ENCODE results near the gene TMEM117. TPM values are rescaled to one million over a fixed set of nuclear protein-coding genes. Genes with fewer than 3 reads are reported as not detected.
A peak's percentile ranks its signal among the peaks of the same experiment; 100 is the strongest.
"Not testable (repeated sequence)": the region's sequence is repeated elsewhere in the genome, so short reads cannot be mapped to it uniquely, and the experiment has no call there.

TMEM117 gene
- total and polyA plus RNA-seq, 4 donors = 1.6 to 10.6 (median 5.1) TPM

- DNase-seq = no peak
- Histone ChIP-seq H3K9me3 (ENCODE audit: control insufficient read depth, low read length) (no peaks in the 10 kb centered on the region), H3K36me3 (ENCODE audit: control insufficient read depth in 1 of 2, insufficient read depth in 2 of 2, low read length in 1 of 2) (no peaks in the 10 kb centered on the region), H3K27me3 (ENCODE audit: control insufficient read depth in 1 of 2, insufficient read depth in 2 of 2, low read length in 1 of 2) (no peaks in the 10 kb centered on the region), H3K27ac (ENCODE audit: low read depth in 1 of 2, low read length in 2 of 2) (no peak overlapping the region), H3K4me3 (ENCODE audit: low read length in 2 of 2) (no peak overlapping the region), H3K4me1 (ENCODE audit: control insufficient read depth in 1 of 2, insufficient read depth in 2 of 2, low read length in 2 of 2) (no peaks in the 10 kb centered on the region)
- ATAC-seq (ENCODE audit: low FRiP score) = no peak
- 85% methylated on average over 4 of the region's 4 CpGs for WGBS, 2 donors
- intact Hi-C loops (cut with DNase I) = no loop called here
Observed at GRCh38 chr12:43832463-43833168, 3.3 kb upstream of the TMEM117 start.

DNA sequence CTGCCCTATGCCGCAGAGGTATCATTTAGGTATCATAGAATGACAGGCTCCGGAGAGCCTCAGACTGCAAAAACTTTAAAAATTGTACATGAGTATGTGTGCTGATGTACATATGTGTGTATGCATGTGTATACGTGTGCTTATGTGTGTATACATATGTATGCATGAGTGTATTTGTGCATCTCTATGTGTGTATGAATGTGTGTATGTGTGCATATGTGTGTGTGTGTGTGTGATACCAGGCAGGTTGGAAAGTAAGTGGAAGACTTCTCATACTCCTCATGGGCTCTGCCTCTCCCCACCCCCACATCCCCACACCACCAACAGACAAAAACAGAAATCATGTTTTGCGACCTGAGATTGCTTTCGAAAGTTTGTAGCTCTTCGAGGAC is 621 bp upstream of the TMEM117 start:
- Histone ChIP-seq H3K27ac (ENCODE audit: low read depth in 1 of 2, low read length in 2 of 2) (peak overlapping the region in 1 of 2 donors; percentile 97), H3K4me1 (ENCODE audit: control insufficient read depth in 1 of 2, insufficient read depth in 2 of 2, low read length in 2 of 2) (no peaks in the 10 kb centered on the region), H3K9me3 (ENCODE audit: control insufficient read depth, low read length) (no peaks in the 10 kb centered on the region), H3K4me3 (ENCODE audit: low read length in 2 of 2) (peak overlapping the region; percentile 81 to 86), H3K27me3 (ENCODE audit: control insufficient read depth in 1 of 2, insufficient read depth in 2 of 2, low read length in 1 of 2) (no peaks in the 10 kb centered on the region), H3K36me3 (ENCODE audit: control insufficient read depth in 1 of 2, insufficient read depth in 2 of 2, low read length in 1 of 2) (no peaks in the 10 kb centered on the region)
- DNase-seq (no peak), ATAC-seq (ENCODE audit: low FRiP score) (peak; percentile 4)
- 36 to 38% methylated on average over 6 of the region's 6 CpGs for WGBS, 2 donors
- intact Hi-C loops (cut with DNase I) = no loop called here

DNA sequence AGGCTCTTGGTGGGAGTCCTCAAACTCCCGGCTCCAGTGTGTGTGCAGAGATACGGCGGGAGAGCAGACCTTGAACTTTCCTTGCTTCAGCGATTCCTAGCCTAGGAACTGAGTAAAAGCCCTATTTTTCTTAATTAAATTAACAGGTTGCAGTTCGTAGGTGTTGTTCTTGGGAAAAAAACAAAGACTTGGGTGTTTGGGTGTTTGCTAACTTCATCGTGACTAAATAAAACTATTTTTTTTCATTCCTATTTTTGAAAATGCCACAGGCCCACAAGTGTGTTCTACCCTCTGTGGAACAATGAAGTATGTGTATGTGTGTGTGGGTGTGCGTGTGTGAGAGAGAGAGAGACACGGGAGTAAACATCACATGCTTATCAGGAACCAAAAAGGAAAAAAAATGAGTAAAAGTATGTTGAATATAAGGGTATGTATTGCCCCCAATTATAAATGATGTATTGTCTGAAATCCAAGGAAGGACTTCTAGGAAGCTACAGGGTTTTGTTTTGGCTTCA is 651 bp downstream of the TMEM117 start:
- peaks cover 0 to 2% of the 10 kb centered on the region in 2 donors for H3K4me1 ChIP-seq (ENCODE audit: control insufficient read depth in 1 of 2, insufficient read depth in 2 of 2, low read length in 2 of 2)
- intact Hi-C loops (cut with DNase I) = loop anchor here in 1 of 2 donors (1.0 kb wide), 1 partner anchor 30 kb away; the partner anchor contains the start of gene TWF1
- 0 to 1% methylated on average over 8 of the region's 8 CpGs for WGBS, 2 donors
- peak overlapping the region; percentile 89 to 97 for H3K27ac ChIP-seq (ENCODE audit: low read depth in 1 of 2, low read length in 2 of 2)
- DNase-seq (no peak), ATAC-seq (ENCODE audit: low FRiP score) (peak; percentile 67)
- no peaks in the 10 kb centered on the region for H3K36me3 ChIP-seq (ENCODE audit: control insufficient read depth in 1 of 2, insufficient read depth in 2 of 2, low read length in 1 of 2)
- H3K27me3 ChIP-seq (ENCODE audit: control insufficient read depth in 1 of 2, insufficient read depth in 2 of 2, low read length in 1 of 2) = no peaks in the 10 kb centered on the region
- H3K9me3 ChIP-seq (ENCODE audit: control insufficient read depth, low read length) = no peaks in the 10 kb centered on the region
- peak overlapping the region; percentile 81 to 86 for H3K4me3 ChIP-seq (ENCODE audit: low read length in 2 of 2)

GRCh38 chr12:43840338-43840737 is 4.5 kb downstream of the TMEM117 start:
- ATAC-seq (ENCODE audit: low FRiP score) (no peak), DNase-seq (no peak)
- no peak overlapping the region for H3K4me3 ChIP-seq (ENCODE audit: low read length in 2 of 2)
- no peak overlapping the region for H3K27ac ChIP-seq (ENCODE audit: low read depth in 1 of 2, low read length in 2 of 2)
- H3K27me3 ChIP-seq (ENCODE audit: control insufficient read depth in 1 of 2, insufficient read depth in 2 of 2, low read length in 1 of 2) = no peaks in the 10 kb centered on the region
- intact Hi-C loops (cut with DNase I) = no loop called here
- H3K4me1 ChIP-seq (ENCODE audit: control insufficient read depth in 1 of 2, insufficient read depth in 2 of 2, low read length in 2 of 2) = peaks cover 0 to 2% of the 10 kb centered on the region in 2 donors
- H3K9me3 ChIP-seq (ENCODE audit: control insufficient read depth, low read length) = no peaks in the 10 kb centered on the region
- H3K36me3 ChIP-seq (ENCODE audit: control insufficient read depth in 1 of 2, insufficient read depth in 2 of 2, low read length in 1 of 2) = no peaks in the 10 kb centered on the region
- 89 to 91% methylated on average over 4 of the region's 4 CpGs for WGBS, 2 donors

DNA sequence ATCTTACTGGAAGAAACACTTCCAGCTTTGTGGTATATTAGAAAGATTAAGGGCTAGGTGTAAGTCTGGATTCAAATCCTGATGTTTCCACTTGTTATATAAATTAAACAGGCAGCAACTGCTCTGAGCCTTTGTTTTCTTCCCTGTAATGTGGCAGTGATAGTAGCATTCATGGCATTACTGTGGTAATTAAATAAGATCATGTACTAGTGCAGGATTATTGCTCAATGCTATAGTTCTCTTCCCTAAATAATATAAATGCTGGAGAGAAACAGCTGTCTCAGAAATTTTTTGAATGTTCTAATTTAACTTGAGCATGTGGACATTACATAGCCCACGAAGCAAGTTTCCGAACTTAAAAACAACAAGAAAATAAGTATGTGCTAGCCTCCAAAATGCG is 5.4 kb downstream of the TMEM117 start:
- no peak overlapping the region for H3K4me3 ChIP-seq (ENCODE audit: low read length in 2 of 2)
- H3K27me3 ChIP-seq (ENCODE audit: control insufficient read depth in 1 of 2, insufficient read depth in 2 of 2, low read length in 1 of 2) = no peaks in the 10 kb centered on the region
- H3K36me3 ChIP-seq (ENCODE audit: control insufficient read depth in 1 of 2, insufficient read depth in 2 of 2, low read length in 1 of 2) = no peaks in the 10 kb centered on the region
- intact Hi-C loops (cut with DNase I) = no loop called here
- H3K27ac ChIP-seq (ENCODE audit: low read depth in 1 of 2, low read length in 2 of 2) = no peak overlapping the region
- WGBS, 2 donors = 95% methylated on average over 3 of the region's 3 CpGs
- no peak for DNase-seq
- peaks cover 0 to 2% of the 10 kb centered on the region in 2 donors for H3K4me1 ChIP-seq (ENCODE audit: control insufficient read depth in 1 of 2, insufficient read depth in 2 of 2, low read length in 2 of 2)
- no peak for ATAC-seq (ENCODE audit: low FRiP score)
- H3K9me3 ChIP-seq (ENCODE audit: control insufficient read depth, low read length) = no peaks in the 10 kb centered on the region

- Histone ChIP-seq H3K27me3 (ENCODE audit: control insufficient read depth in 1 of 2, insufficient read depth in 2 of 2, low read length in 1 of 2) (no peaks in the 10 kb centered on the region), H3K36me3 (ENCODE audit: control insufficient read depth in 1 of 2, insufficient read depth in 2 of 2, low read length in 1 of 2) (no peaks in the 10 kb centered on the region), H3K4me1 (ENCODE audit: control insufficient read depth in 1 of 2, insufficient read depth in 2 of 2, low read length in 2 of 2) (peaks cover 0 to 2% of the 10 kb centered on the region in 2 donors), H3K9me3 (ENCODE audit: control insufficient read depth, low read length) (no peaks in the 10 kb centered on the region), H3K27ac (ENCODE audit: low read depth in 1 of 2, low read length in 2 of 2) (no peak overlapping the region), H3K4me3 (ENCODE audit: low read length in 2 of 2) (no peak overlapping the region)
- DNase-seq = no peak
- intact Hi-C loops (cut with DNase I) = no loop called here
- no peak for ATAC-seq (ENCODE audit: low FRiP score)
- 61 to 76% methylated on average over 1 of the region's 1 CpG for WGBS, 2 donors
Observed at GRCh38 chr12:43842259-43842658, 6.4 kb downstream of the TMEM117 start.

DNA sequence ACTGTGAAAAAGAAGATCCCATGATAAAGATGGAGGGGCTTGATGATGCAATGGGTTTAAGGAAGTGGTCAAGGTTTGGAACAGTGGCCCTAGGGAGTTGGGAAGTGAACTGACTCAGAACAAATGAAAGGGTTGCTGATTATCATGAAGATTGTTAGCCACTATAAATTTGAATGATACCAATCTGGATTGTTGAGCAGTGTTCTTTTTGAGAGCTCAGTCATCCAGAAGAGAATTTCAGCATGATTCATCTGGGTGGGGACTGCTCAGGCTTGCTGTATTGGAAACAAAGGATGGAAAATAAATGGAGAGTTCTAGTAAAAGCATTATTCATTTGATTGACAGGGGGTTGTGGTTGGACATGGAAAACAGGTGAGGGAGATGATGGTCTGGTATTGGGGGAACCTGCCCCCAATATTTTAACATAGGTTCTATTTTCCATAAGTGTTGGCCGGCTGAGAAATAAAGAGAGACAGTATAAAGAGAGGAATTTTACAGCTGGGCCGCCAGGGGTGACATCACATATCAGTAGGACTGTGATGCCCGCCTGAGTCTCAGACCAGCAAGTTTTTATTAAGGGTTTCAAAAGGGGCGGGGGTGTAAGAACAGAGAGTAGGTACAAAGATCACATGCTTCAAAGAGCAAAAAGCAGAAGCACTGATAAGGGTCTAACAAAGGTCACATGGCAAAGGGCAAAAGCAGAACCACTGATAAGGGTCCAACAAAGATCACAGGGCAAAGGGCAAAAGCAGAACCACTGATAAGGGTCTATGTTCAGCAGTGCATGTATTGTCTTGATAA is 11.7 kb downstream of the TMEM117 start:
- 84 to 88% methylated on average over 4 of the region's 4 CpGs for WGBS, 2 donors
- H3K27ac ChIP-seq (ENCODE audit: low read depth in 1 of 2, low read length in 2 of 2); H3K9me3 ChIP-seq (ENCODE audit: control insufficient read depth, low read length); DNase-seq; H3K4me1 ChIP-seq (ENCODE audit: control insufficient read depth in 1 of 2, insufficient read depth in 2 of 2, low read length in 2 of 2); intact Hi-C loops (cut with DNase I); H3K27me3 ChIP-seq (ENCODE audit: control insufficient read depth in 1 of 2, insufficient read depth in 2 of 2, low read length in 1 of 2); H3K36me3 ChIP-seq (ENCODE audit: control insufficient read depth in 1 of 2, insufficient read depth in 2 of 2, low read length in 1 of 2); H3K4me3 ChIP-seq (ENCODE audit: low read length in 2 of 2); ATAC-seq (ENCODE audit: low FRiP score): not testable (repeated sequence)

DNA sequence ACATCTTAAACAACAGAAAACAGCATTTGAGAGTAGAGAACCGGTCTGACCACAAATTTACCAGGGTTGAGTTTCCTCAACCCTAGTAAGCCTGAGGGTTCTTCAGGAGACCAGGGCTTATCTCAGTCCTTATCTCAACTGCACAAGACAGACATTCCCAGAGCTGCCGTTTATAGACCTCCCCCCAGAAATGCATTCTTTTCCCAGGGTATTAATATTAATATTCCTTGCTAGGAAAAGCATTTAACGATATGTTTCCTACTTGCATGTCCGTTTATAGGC is 12.3 kb downstream of the TMEM117 start:
- ATAC-seq (ENCODE audit: low FRiP score) (no peak), DNase-seq (no peak)
- Histone ChIP-seq H3K36me3 (ENCODE audit: control insufficient read depth in 1 of 2, insufficient read depth in 2 of 2, low read length in 1 of 2) (no peaks in the 10 kb centered on the region), H3K9me3 (ENCODE audit: control insufficient read depth, low read length) (no peaks in the 10 kb centered on the region), H3K27ac (ENCODE audit: low read depth in 1 of 2, low read length in 2 of 2) (no peak overlapping the region), H3K27me3 (ENCODE audit: control insufficient read depth in 1 of 2, insufficient read depth in 2 of 2, low read length in 1 of 2) (no peaks in the 10 kb centered on the region), H3K4me1 (ENCODE audit: control insufficient read depth in 1 of 2, insufficient read depth in 2 of 2, low read length in 2 of 2) (no peaks in the 10 kb centered on the region), H3K4me3 (ENCODE audit: low read length in 2 of 2) (no peak overlapping the region)
- 66 to 67% methylated on average over 4 of the region's 4 CpGs for WGBS, 2 donors
- intact Hi-C loops (cut with DNase I) = no loop called here

DNA sequence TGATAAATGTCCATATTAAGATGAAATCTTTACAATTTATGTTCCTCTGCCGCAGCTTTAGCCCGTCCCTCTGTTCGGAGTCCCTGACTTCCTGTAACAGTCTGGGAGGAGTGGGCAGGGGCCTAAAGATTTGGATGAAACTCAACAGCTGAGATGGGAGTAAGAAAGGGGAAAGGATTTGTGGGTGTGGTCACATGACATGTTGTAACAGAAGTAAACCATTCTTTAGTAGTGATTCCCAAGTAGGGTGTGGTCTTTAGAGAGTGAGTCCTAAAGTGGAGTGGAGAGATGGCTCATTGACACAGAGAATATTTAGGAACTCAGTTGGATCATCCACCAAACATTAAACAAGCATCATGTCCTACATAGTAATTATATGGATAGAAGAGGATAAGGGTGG is 12.9 kb downstream of the TMEM117 start:
- Histone ChIP-seq H3K27me3 (ENCODE audit: control insufficient read depth in 1 of 2, insufficient read depth in 2 of 2, low read length in 1 of 2) (no peaks in the 10 kb centered on the region), H3K4me1 (ENCODE audit: control insufficient read depth in 1 of 2, insufficient read depth in 2 of 2, low read length in 2 of 2) (peaks cover 0 to 1% of the 10 kb centered on the region in 2 donors), H3K36me3 (ENCODE audit: control insufficient read depth in 1 of 2, insufficient read depth in 2 of 2, low read length in 1 of 2) (no peaks in the 10 kb centered on the region), H3K27ac (ENCODE audit: low read depth in 1 of 2, low read length in 2 of 2) (no peak overlapping the region), H3K9me3 (ENCODE audit: control insufficient read depth, low read length) (no peaks in the 10 kb centered on the region), H3K4me3 (ENCODE audit: low read length in 2 of 2) (no peak overlapping the region)
- 99 to 100% methylated on average over 3 of the region's 3 CpGs for WGBS, 2 donors
- intact Hi-C loops (cut with DNase I) = no loop called here
- ATAC-seq (ENCODE audit: low FRiP score) (no peak), DNase-seq (no peak)

All from aorta (tissue), 5 donors.